HepG2 (cell line): ENCODE measurements around the gene SEMA6B. TPM values are rescaled to one million over a fixed set of nuclear protein-coding genes. Genes with fewer than 3 reads are reported as not detected.

Experiments used
- BHLHE40 ChIP-seq: IDR thresholded peaks from 2 replicates; pipeline ENCODE4 v1.6.1; 2011; ENCODE audit warnings: low read length, improper control_type of control experiment
- CAMTA2 ChIP-seq: sonication (generic); formaldehyde crosslinking; IDR thresholded peaks from 2 replicates; pipeline ENCODE4 v1.4.0; 2020; ENCODE audit warnings: mild to moderate bottlenecking, missing genetic modification reagents, borderline replicate concordance
- CBX5 ChIP-seq: sonication (generic); formaldehyde crosslinking; IDR thresholded peaks from 2 replicates; pipeline ENCODE4 v1.4.0; 2020; ENCODE audit warnings: missing genetic modification reagents, borderline replicate concordance
- DNMT1 ChIP-seq: sonication (generic); formaldehyde crosslinking; IDR thresholded peaks from 2 replicates; pipeline ENCODE4 v1.5.1; 2020; ENCODE audit warnings: mild to moderate bottlenecking, missing genetic modification reagents
- EEA1 ChIP-seq: sonication (generic); formaldehyde crosslinking; IDR thresholded peaks from 2 replicates; pipeline ENCODE4 v1.5.1; 2020; ENCODE audit warnings: mild to moderate bottlenecking, missing genetic modification reagents, borderline replicate concordance
- HOXA3 ChIP-seq: sonication (generic); formaldehyde crosslinking; IDR thresholded peaks from 2 replicates; pipeline ENCODE4 v1.5.0; 2020; ENCODE audit warnings: missing genetic modification reagents
- KDM1A ChIP-seq: IDR thresholded peaks from 2 replicates; pipeline ENCODE4 v1.6.1; 2016; ENCODE audit warnings: missing compliant biosample characterization
- KLF15 ChIP-seq: sonication (generic); formaldehyde crosslinking; IDR thresholded peaks from 2 replicates; pipeline ENCODE4 v1.8.1; 2023; ENCODE audit warnings: borderline replicate concordance, mild to moderate bottlenecking, inconsistent platforms, missing genetic modification reagents, mixed read lengths
- MATR3 ChIP-seq: sonication (generic); formaldehyde crosslinking; IDR thresholded peaks from 2 replicates; pipeline ENCODE4 v1.4.0; 2020; ENCODE audit warnings: missing genetic modification reagents
- MED1 ChIP-seq: sonication (generic); formaldehyde crosslinking; IDR thresholded peaks from 2 replicates; pipeline ENCODE4 v1.4.0; 2020; ENCODE audit warnings: missing genetic modification reagents
- PHF20 ChIP-seq: sonication (generic); formaldehyde crosslinking; IDR thresholded peaks from 2 replicates; pipeline ENCODE4 v1.5.0; 2020; ENCODE audit warnings: mild to moderate bottlenecking, missing genetic modification reagents
- RAD21 ChIP-seq: fragments of 450-650 bp; formaldehyde crosslinking; IDR thresholded peaks from 2 replicates; pipeline ENCODE4 v1.5.0; 2020; ENCODE audit warnings: mild to moderate bottlenecking
- ZFYVE20 ChIP-seq: sonication (generic); formaldehyde crosslinking; IDR thresholded peaks from 2 replicates; pipeline ENCODE4 v1.8.0; 2023; ENCODE audit warnings: low read depth, mild to moderate bottlenecking, moderate library complexity, missing genetic modification reagents, borderline replicate concordance
- ZKSCAN5 ChIP-seq: sonication (generic); formaldehyde crosslinking; IDR thresholded peaks from 2 replicates; pipeline ENCODE4 v1.5.1; 2020; ENCODE audit warnings: mild to moderate bottlenecking, missing genetic modification reagents
- ZNF232 ChIP-seq: sonication (generic); formaldehyde crosslinking; IDR thresholded peaks from 2 replicates; pipeline ENCODE4 v1.4.0; 2020; ENCODE audit warnings: missing genetic modification reagents, borderline replicate concordance
- ZNF333 ChIP-seq: sonication (generic); formaldehyde crosslinking; IDR thresholded peaks from 2 replicates; pipeline ENCODE4 v1.4.0; 2020; ENCODE audit warnings: mild to moderate bottlenecking, missing genetic modification reagents, borderline replicate concordance
- ZNF414 ChIP-seq: sonication (generic); formaldehyde crosslinking; IDR thresholded peaks from 2 replicates; pipeline ENCODE4 v1.5.0; 2020; ENCODE audit warnings: missing genetic modification reagents
- ZNF432 ChIP-seq: sonication (generic); formaldehyde crosslinking; IDR thresholded peaks from 2 replicates; pipeline ENCODE4 v1.5.0; 2020; ENCODE audit warnings: missing genetic modification reagents, mild to moderate bottlenecking, borderline replicate concordance
- ZNF547 ChIP-seq: sonication (generic); formaldehyde crosslinking; IDR thresholded peaks from 2 replicates; pipeline ENCODE4 v1.5.1; 2020; ENCODE audit warnings: mild to moderate bottlenecking, missing genetic modification reagents
- ZNF646 ChIP-seq: sonication (generic); formaldehyde crosslinking; IDR thresholded peaks from 2 replicates; pipeline ENCODE4 v1.9.0; 2021; ENCODE audit warnings: mild to moderate bottlenecking, missing genetic modification reagents
- ZNF737 ChIP-seq: sonication (generic); formaldehyde crosslinking; IDR thresholded peaks from 2 replicates; pipeline ENCODE4 v1.5.0; 2020; ENCODE audit warnings: missing genetic modification reagents, mild to moderate bottlenecking, borderline replicate concordance
- ZNF766 ChIP-seq: sonication (generic); formaldehyde crosslinking; IDR thresholded peaks from 2 replicates; pipeline ENCODE4 v1.5.0; 2020; ENCODE audit warnings: missing genetic modification reagents, borderline replicate concordance
- polyA plus RNA-seq, 8 experiments: library from polyadenylated mRNA; depleted of rRNA in 3 of 8; stranded (reverse) in 7 of 8; unstranded in 1 of 8; fragments of >200 nt; fragmentation: Illumina TruSeq in 4 of 8; extraction: Trizol in 4 of 8; gene quantifications; 2 replicates each; pipeline versions ENCODE4 v1.2.1 to v1.2.3, GENCODE V29; 2011 to 2016; ENCODE audit warnings: low read depth in 4 of 8, missing spikeins in 1 of 8, mixed read lengths in 1 of 8; ENCODE audit not compliant: insufficient read depth in 1 of 8
- total RNA-seq, 5 experiments: library from RNA; depleted of rRNA; stranded (reverse); fragments of >200 nt; fragmentation: Illumina TruSeq; extraction: Trizol; gene quantifications; 2 replicates each; pipeline ENCODE4 v1.2.3, GENCODE V29; 2016; ENCODE audit warnings: low read depth in 1 of 5
- TF ChIP-seq, protein P1 (sequence below): sonication (generic); formaldehyde crosslinking; conservative IDR thresholded peaks from 2 replicates; pipeline ENCODE4 v1.5.0; 2020; ENCODE audit warnings: missing genetic modification reagents

The SEMA6B gene
- total and polyA plus RNA-seq, 2 of the 13 experiments (the other 11 are each of a cell fraction or from before 2014, with no cell fraction given), result 45.5 to 67.1 TPM

GRCh38 chr19:4531562-4532165 lies 27.8 kb downstream of the SEMA6B start (continued):
- TF ChIP-seq ZNF737 (CRISPR knock-in tag), result no peak
- peak; percentile 86 for TF ChIP-seq HOXA3 (CRISPR knock-in tag)
- peak; percentile 56; the same call in 1 of the 2 replicates for TF ChIP-seq ZNF414 (CRISPR knock-in tag)
- no peak for TF ChIP-seq ZNF646
- no peak for TF ChIP-seq ZNF432 (CRISPR knock-in tag)
- no peak for TF ChIP-seq KDM1A (CRISPR knock-in tag)
- no peak for TF ChIP-seq CAMTA2
- TF ChIP-seq, protein P1, sequence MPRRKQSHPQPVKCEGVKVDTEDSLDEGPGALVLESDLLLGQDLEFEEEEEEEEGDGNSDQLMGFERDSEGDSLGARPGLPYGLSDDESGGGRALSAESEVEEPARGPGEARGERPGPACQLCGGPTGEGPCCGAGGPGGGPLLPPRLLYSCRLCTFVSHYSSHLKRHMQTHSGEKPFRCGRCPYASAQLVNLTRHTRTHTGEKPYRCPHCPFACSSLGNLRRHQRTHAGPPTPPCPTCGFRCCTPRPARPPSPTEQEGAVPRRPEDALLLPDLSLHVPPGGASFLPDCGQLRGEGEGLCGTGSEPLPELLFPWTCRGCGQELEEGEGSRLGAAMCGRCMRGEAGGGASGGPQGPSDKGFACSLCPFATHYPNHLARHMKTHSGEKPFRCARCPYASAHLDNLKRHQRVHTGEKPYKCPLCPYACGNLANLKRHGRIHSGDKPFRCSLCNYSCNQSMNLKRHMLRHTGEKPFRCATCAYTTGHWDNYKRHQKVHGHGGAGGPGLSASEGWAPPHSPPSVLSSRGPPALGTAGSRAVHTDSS, result no peak
- TF ChIP-seq CBX5 (CRISPR knock-in tag), result peak; percentile 39; the same call in 1 of the 2 replicates
- TF ChIP-seq ZFYVE20 (CRISPR knock-in tag), result no peak
- TF ChIP-seq ZNF333 (CRISPR knock-in tag), result no peak
- TF ChIP-seq ZNF232 (CRISPR knock-in tag), result peak; percentile 91; the same call in 1 of the 2 replicates
- no peak; the same call in 1 of the 2 replicates for TF ChIP-seq ZNF766 (CRISPR knock-in tag)
- TF ChIP-seq MED1, result peak; percentile 83
- no peak for TF ChIP-seq ZKSCAN5 (CRISPR knock-in tag)
- TF ChIP-seq DNMT1 (CRISPR knock-in tag), result no peak; the same call in 1 of the 2 replicates
- TF ChIP-seq RAD21, result peak; percentile 12; the same call in 1 of the 2 replicates
- TF ChIP-seq PHF20, result no peak
- TF ChIP-seq MATR3 (CRISPR knock-in tag), result no peak
- TF ChIP-seq KLF15 (CRISPR knock-in tag), result 0 out of 2 replicates have a peak, but pooled peaks have one; percentile 60
- peak; percentile 84 for TF ChIP-seq BHLHE40
- TF ChIP-seq EEA1, result peak; percentile 54; the same call in 1 of the 2 replicates
- peak; percentile 79; the same call in 1 of the 2 replicates for TF ChIP-seq ZNF547
